Right lobe of liver (tissue), 6 donors: ENCODE data around the gene CDC42EP3. TPM values are rescaled to one million over a fixed set of nuclear protein-coding genes. Genes with fewer than 3 reads are reported as not detected.
A peak's percentile ranks its signal among the peaks of the same experiment; 100 is the strongest.

Experiments used
- ATAC-seq, 4 donors: fragments of 200-7000 bp; cut with Tn5 transposase; one replicate each; pipeline ENCODE4 v1.9.1; 2020; ENCODE audit warnings: mild to moderate bottlenecking in 4 of 4, moderate library complexity in 4 of 4
- DNase-seq, 3 donors: peaks; one replicate each; pipeline ENCODE4 v3.0.0-alpha.2; 2020
- H3K27ac ChIP-seq, 3 donors: fragments of 200-600 bp; one replicate each; pipeline ENCODE4 v1.8.0; 2022
- H3K27me3 ChIP-seq, 2 donors: fragments of 200-600 bp; one replicate each; pipeline ENCODE4 v1.8.0; 2022
- H3K36me3 ChIP-seq, 4 donors: fragments of 200-600 bp; sonication (generic) in 1 of 4; one replicate each; pipeline versions ENCODE4 v1.5.1 to v1.8.0; 2017 to 2022; ENCODE audit warnings: control low read depth in 1 of 4
- H3K4me1 ChIP-seq, 4 donors: fragments of 200-600 bp; sonication (generic) in 1 of 4; one replicate each; pipeline versions ENCODE4 v1.5.1 to v1.8.0; 2017 to 2022; ENCODE audit warnings: control low read depth in 1 of 4
- H3K4me3 ChIP-seq, 3 donors: fragments of 200-600 bp; one replicate each; pipeline ENCODE4 v1.8.0; 2022
- H3K9me3 ChIP-seq, 4 donors: fragments of 200-600 bp; sonication (generic) in 1 of 4; one replicate each; pipeline versions ENCODE4 v1.5.1 to v1.8.0; 2017 to 2022; ENCODE audit warnings: control low read depth in 1 of 4
- POLR2A ChIP-seq: fragments of 450-650 bp; IDR thresholded peaks from one replicate; pipeline ENCODE4 v1.6.1; 2017; ENCODE audit warnings: antibody characterized with exemption, mild to moderate bottlenecking
- WGBS: methylation state at CpG from one replicate; pipeline ENCODE4 v1.1.6; 2018; ENCODE audit warnings: low coverage, low lambda C conversion rate; ENCODE audit not compliant: insufficient coverage; ENCODE audit errors: missing lambda C conversion rate; 5-methylcytosine and 5-hydroxymethylcytosine counted together
- intact Hi-C, 2 donors: fragments of 100-400 bp; cut with DNase I; formaldehyde crosslinking; loops; one replicate each; pipeline versions ENCODE4 v1.11.2 to v1.14.1; 2022
- total RNA-seq, 6 experiments: library from RNA; depleted of rRNA in 2 of 6; stranded (reverse); fragments of >200 nt in 2 of 6; fragmentation: NEBNext Ultra II Directional in 3 of 6; extraction: Animal tissue kit (Norgen Biotek cat#: 25700) in 3 of 6; gene quantifications; one replicate each; pipeline versions ENCODE4 v1.1.0 to v1.2.4, GENCODE V29; 2016 to 2023
- TF ChIP-seq, protein P1 (sequence below), 4 donors: fragments of 200-600 bp in 3 of 4; fragments of 450-650 bp in 1 of 4; IDR thresholded peaks; one replicate each; pipeline versions ENCODE4 v1.5.1 to v1.8.0; 2016 to 2022; ENCODE audit warnings: antibody characterized with exemption in 4 of 4, mild to moderate bottlenecking in 2 of 4
- donor health status: DM: no; HTN: yes; CAD: no.
- donor health status: DM: no; HTN: no; CAD: no.
- donor health status: DM: no; HTN: no; CAD: no.
- donor health status: DM: no; HTN: yes; CAD: no.
- donor health status: DM: no; HTN: yes; CAD: no.

The CDC42EP3 gene
- total RNA-seq, 6 experiments from 2014 or later, result 3.4 to 8.4 (median 6.0) TPM

DNA sequence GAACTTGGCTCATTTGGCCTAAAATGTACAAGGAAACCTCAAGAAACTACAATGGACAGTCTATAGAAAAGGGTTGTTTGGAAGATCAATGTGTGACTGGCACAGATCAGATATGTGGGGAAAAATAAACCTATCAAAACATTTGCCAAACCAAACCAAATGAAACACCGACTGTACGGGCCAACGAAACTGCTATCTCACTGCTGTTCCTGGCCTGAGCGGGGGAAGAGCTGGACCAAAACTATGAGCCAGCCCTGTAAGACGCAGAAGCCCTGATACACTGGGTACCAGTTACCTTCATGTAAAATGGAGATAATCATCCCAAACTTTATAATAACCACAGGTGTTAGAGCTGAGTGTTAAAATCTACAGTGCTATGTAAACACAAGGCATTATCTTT lies 11.7 kb downstream of the CDC42EP3 start:
- Histone ChIP-seq H3K9me3 (no peaks in the 10 kb centered on the region), H3K27ac (no peak overlapping the region), H3K4me3 (no peak overlapping the region), H3K27me3 (no peaks in the 10 kb centered on the region), H3K36me3 (no peaks in the 10 kb centered on the region), H3K4me1 (peaks cover 0 to 6% (median 0%) of the 10 kb centered on the region in 4 donors)
- TF ChIP-seq POLR2A, result no peak
- TF ChIP-seq, protein P1, sequence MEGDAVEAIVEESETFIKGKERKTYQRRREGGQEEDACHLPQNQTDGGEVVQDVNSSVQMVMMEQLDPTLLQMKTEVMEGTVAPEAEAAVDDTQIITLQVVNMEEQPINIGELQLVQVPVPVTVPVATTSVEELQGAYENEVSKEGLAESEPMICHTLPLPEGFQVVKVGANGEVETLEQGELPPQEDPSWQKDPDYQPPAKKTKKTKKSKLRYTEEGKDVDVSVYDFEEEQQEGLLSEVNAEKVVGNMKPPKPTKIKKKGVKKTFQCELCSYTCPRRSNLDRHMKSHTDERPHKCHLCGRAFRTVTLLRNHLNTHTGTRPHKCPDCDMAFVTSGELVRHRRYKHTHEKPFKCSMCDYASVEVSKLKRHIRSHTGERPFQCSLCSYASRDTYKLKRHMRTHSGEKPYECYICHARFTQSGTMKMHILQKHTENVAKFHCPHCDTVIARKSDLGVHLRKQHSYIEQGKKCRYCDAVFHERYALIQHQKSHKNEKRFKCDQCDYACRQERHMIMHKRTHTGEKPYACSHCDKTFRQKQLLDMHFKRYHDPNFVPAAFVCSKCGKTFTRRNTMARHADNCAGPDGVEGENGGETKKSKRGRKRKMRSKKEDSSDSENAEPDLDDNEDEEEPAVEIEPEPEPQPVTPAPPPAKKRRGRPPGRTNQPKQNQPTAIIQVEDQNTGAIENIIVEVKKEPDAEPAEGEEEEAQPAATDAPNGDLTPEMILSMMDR (IDR thresholded peaks at IDR 0.05), result no peak
- 54% methylated on average over 5 of the region's 5 CpGs for WGBS
- DNase-seq, result no peak
- peak; percentile 23 to 74 (median 66) for ATAC-seq
- intact Hi-C loops, result no loop called here

DNA sequence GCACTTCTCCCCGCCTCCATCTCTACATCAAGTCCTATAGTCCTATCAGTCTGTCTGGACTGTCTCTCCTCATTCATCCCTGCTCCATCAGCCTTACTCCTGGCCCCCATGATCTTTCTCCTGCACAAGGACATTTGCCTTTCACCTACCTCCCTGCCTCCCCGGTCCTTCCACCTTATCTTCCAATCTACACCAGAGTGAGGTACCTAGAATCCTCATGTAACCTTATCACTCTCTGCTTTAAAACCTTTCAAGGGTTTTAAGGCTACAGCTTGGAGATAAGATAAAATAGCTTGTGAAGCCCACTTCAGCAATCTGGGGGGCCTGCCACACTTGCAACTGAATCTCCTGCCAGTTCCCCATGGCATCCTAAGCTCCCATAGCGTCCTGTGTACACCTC lies 12.8 kb downstream of the CDC42EP3 start:
- intact Hi-C loops, result no loop called here
- WGBS, result 91% methylated on average over 3 of the region's 3 CpGs
- Histone ChIP-seq H3K27ac (no peak overlapping the region), H3K4me1 (peaks cover 0 to 6% (median 0%) of the 10 kb centered on the region in 4 donors), H3K27me3 (no peaks in the 10 kb centered on the region), H3K9me3 (no peaks in the 10 kb centered on the region), H3K36me3 (no peaks in the 10 kb centered on the region), H3K4me3 (no peak overlapping the region)
- TF ChIP-seq POLR2A, result no peak
- TF ChIP-seq, protein P1 (IDR thresholded peaks at IDR 0.05), result no peak
- ATAC-seq, result no peak
- no peak for DNase-seq

DNA sequence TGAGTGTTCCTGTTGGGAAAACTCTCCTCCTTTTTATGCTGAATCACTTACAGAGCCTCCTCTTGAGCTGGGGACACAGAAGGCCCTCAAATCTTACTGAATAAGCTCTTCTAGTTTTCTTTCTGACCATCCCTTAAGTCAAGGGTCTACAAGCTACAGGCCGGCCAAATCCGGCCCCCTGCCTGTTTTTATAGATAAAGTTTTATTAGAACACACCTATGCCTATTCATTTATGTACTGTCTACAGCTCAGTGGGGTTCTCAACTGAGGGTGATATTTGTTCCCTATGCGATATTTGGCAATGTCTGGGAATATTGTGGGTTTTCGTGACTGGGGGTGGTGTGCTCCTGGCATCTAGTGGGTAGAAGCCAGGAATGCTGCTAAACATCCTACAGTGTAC lies 14.0 kb downstream of the CDC42EP3 start:
- ATAC-seq (no peak), DNase-seq (no peak)
- no peaks in the 10 kb centered on the region for H3K9me3 ChIP-seq
- TF ChIP-seq, protein P1 (IDR thresholded peaks at IDR 0.05), result no peak
- TF ChIP-seq POLR2A, result no peak
- H3K36me3 ChIP-seq, result no peaks in the 10 kb centered on the region
- 78% methylated on average over 4 of the region's 4 CpGs for WGBS
- H3K27me3 ChIP-seq, result no peaks in the 10 kb centered on the region
- peaks cover 0 to 6% (median 0%) of the 10 kb centered on the region in 4 donors for H3K4me1 ChIP-seq
- intact Hi-C loops, result no loop called here
- peak overlapping the region; percentile 5 to 53 (median 27) for H3K27ac ChIP-seq
- no peak overlapping the region for H3K4me3 ChIP-seq

DNA sequence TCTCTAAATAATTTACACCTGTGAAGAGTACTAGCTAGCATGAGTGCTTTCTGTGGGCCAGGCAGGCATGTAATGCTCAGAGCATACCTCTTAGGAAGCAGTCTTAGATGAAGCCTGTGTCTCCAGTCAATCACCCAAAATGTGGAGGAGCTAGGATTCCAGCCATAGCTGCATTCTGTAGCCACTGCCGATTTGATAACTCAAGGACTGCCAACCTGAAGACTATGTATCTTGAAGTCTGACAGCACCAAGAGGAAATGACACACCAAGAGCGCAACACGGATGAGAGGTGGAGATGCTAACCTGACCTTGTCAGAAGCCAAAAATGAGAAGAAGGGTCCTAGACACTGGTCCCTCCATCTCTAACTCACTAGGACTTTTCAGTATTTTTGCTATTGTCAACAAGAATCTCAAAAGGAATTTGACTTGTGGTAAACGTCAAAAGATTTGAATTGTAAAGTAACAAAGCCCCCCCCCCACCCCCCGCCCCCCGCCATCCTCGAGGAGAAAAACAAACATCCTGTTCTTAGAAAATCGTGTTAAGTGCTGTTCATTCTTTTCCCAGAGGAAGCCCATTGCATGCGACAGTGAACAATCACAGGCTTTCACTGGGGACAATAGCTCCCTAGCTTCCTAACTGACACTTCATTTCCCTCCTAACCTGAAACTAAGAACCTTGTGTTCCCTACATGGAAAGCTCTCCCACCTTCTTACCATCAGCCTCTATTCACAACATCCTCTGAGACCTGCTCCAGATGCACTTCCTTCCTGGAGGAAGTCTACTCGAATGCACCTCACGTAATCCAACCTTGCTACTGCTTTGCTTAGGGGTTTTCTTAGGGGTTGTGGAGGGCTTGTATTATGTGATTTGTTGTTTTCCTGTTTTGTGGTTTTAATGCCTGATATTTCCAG lies 14.7 kb downstream of the CDC42EP3 start:
- no peaks in the 10 kb centered on the region for H3K36me3 ChIP-seq
- ATAC-seq, result peak; percentile 19 to 71 (median 47)
- 64% methylated on average over 11 of the region's 11 CpGs for WGBS

More for the DNA sequence above, 14.7 kb downstream of the CDC42EP3 start:
- TF ChIP-seq, protein P1 (IDR thresholded peaks at IDR 0.05), result no peak
- TF ChIP-seq POLR2A, result no peak
- Histone ChIP-seq H3K9me3 (no peaks in the 10 kb centered on the region), H3K27me3 (no peaks in the 10 kb centered on the region), H3K4me3 (no peak overlapping the region), H3K4me1 (peaks cover 0 to 6% (median 0%) of the 10 kb centered on the region in 4 donors), H3K27ac (peak overlapping the region; percentile 5 to 53 (median 35))
- no peak for DNase-seq
- intact Hi-C loops, result no loop called here
